GM12872 (cell line): ENCODE results near the gene GSG1L.

Source experiments
- CTCF ChIP-seq: IDR thresholded peaks from 3 replicates; pipeline ENCODE4 v1.5.1; 2011; ENCODE audit warnings: low read depth, mild to moderate bottlenecking, low read length, moderate library complexity; ENCODE audit not compliant: insufficient read depth

The GSG1L gene

GRCh38 chr16:28029387-28030002 lies 34.0 kb downstream of the GSG1L start:
- TF ChIP-seq CTCF = no peak

GRCh38 chr16:28027055-28027454 lies 36.5 kb downstream of the GSG1L start:
- no peak for TF ChIP-seq CTCF

- no peak for TF ChIP-seq CTCF
Measured at GRCh38 chr16:28025631-28026030, 37.9 kb downstream of the GSG1L start.

- no peak for TF ChIP-seq CTCF
Measured at GRCh38 chr16:28019218-28019617, 44.3 kb downstream of the GSG1L start.

DNA sequence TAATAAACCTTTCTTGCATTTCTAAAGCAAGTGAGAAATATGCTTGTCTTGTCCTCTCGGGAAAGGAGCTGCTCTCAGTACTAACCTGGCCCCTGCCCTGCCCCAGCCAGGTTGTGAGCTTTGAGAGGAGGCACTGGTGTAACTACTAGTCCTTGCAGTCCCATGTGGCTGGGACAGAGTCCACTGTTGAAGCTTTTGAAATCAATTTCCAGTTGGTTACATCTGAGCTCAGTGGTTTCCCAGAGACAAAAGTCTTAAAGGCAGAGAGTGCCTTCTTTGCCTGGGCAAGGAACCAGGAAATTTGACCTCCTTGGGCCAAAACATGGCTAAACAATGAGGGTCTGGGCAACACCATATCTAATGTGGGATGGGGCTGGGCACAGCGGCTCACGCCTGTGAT lies 48.7 kb downstream of the GSG1L start:
- TF ChIP-seq CTCF = no peak

DNA sequence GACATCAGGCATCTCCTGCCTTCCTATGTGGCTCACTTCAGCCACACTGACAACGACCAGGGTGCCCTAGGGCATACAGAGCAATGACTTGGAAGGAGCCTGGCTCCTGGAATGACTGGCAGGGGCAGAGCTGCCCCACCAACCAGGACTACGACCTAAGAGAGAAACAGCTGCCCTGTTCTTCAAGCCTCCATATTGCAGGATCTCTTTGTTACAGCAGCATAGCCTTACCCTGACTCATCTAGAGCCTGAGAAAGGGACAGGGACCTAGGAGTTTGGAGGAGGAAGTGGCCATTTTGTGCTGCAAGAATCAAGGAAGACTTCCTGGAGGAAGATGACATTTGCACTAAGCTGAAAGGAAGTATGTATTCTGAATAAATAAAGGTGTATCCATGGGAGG lies 49.6 kb downstream of the GSG1L start:
- no peak for TF ChIP-seq CTCF

DNA sequence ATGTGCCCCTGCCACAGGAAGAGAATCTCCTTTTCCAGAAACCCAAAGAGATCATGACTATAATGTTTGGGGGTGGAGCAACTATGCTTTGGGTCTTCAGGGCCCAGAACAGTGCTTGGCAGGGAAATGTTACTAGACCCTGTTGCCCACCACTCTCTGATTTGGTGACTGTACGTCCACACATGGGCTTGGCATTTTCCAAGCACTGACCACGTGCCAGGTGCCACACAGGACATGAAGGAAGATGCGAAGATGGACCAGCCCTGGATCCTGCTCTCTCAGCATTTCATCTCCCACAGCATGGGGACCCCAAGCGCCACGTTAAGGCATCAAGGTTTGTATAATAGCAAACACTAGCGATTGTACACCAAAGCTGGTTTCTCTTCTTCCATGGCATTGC lies 50.1 kb downstream of the GSG1L start:
- TF ChIP-seq CTCF = no peak
